GM20000 (cell line): ENCODE results near the gene HOXA6.
A peak's percentile ranks its signal among the peaks of the same experiment; 100 is the strongest.

Experiments
- DNase-seq: peaks from one replicate; pipeline ENCODE4 v3.0.0; 2012; ENCODE audit warnings: low spot score
- CTCF ChIP-seq: IDR thresholded peaks from 2 replicates; pipeline ENCODE4 v1.5.1; 2012; ENCODE audit warnings: mild to moderate bottlenecking, control low read depth; ENCODE audit errors: extremely low read depth, missing control alignments

The HOXA6 gene

DNA sequence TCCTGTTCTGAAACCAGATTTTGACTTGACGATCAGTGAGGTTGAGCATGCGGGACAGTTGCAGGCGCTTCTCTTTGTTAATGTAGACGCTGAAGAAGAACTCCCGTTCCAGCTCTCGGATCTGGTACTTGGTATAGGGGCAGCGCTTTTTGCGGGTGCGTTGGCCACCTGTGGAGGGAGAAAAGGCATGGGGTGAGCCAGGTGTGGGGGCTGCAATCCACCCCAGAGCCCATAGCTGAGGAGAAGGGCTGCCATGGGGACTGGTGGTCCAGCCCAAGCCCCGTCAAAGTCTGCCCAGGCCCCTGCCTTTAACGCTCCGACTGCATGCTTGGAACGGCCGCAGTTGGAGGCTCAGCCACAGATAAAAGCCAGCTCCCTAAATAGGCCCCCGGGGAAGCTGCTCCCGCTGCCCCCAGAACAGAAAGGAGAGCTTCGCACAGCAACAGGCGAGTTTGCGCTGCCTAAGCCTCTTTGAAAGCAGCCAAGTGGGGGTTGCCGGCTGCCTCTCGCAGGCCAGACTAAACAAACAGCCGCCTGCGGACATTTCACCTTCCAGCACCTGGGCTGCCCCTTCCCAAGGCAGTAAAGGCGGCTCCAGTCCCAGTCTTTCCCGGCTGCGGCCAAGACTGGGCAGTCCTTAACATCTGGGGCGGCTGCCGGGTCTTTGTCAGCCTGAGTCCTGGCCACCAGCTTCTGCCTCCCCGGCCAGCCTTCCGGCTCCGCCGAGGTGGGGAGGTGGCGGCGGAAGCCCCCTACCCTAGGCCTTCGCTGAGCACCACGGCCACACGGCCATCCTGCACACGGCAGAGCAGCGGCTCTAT, 35.5 kb upstream of the HOXA6 start:
- no peak for DNase-seq
- TF ChIP-seq CTCF: no peak

GRCh38 chr7:27182285-27182841, 34.8 kb upstream of the HOXA6 start:
- no peak for TF ChIP-seq CTCF
- DNase-seq: no peak

DNA sequence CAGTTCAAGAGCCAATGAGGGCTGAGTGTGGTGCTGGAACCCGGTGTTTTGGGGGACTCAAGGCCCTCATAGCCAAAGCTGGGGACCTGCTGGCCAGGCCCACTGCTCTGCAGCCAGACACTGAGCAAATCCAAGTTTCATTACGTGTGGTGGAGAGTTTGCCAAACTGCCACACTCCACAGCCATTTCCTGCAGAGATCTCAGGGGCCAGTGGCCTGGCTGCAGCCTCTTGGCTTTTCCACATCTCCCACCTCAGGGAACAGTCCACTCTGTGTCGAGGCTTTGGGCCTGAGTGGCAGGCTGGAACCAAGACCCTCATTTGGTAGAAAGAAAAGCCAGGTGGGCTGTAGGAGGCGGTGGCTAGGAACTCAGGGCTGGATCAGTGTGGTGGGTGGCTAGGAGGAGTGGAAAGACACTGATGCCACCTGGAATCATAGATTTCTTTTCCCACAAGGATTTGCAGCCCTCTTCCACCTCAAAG, 34.3 kb upstream of the HOXA6 start:
- TF ChIP-seq CTCF: no peak
- DNase-seq: no peak

GRCh38 chr7:27180431-27181420, 33.2 kb upstream of the HOXA6 start:
- no peak for DNase-seq
- TF ChIP-seq CTCF: no peak

- TF ChIP-seq CTCF: peak; percentile 63
- DNase-seq: peak; percentile 82
Measured at GRCh38 chr7:27179503-27180430, 32.2 kb upstream of the HOXA6 start.

- DNase-seq: no peak
- TF ChIP-seq CTCF: no peak
Measured at GRCh38 chr7:27179030-27179429, 31.5 kb upstream of the HOXA6 start.
